ENCODE measurements around the gene CFAP97D1. TPM values are rescaled to one million over a fixed set of nuclear protein-coding genes. Genes with fewer than 3 reads are reported as not detected.
A peak's percentile ranks its signal among the peaks of the same experiment; 100 is the strongest.

CFAP97D1 gene
- total RNA-seq, 2 donors from 2014 or later = not detected

- no peak for TF ChIP-seq CTCF (IDR thresholded peaks at IDR 0.05)
- peaks cover 0 to 31% of the 10 kb centered on the region in 2 donors for H3K4me1 ChIP-seq
- peak overlapping the region; percentile 48 to 52 for H3K27ac ChIP-seq
- no peaks in the 10 kb centered on the region for H3K27me3 ChIP-seq
- DNase-seq (ENCODE audit: low spot score) = no peak
- peaks cover 92% of the 10 kb centered on the region for H3K36me3 ChIP-seq
- no peaks in the 10 kb centered on the region for H3K9me3 ChIP-seq
- no peak overlapping the region for H3K4me3 ChIP-seq
Observed at GRCh38 chr17:43817826-43818225, 37.6 kb downstream of the CFAP97D1 start.

GRCh38 chr17:43818966-43819365 lies 38.7 kb downstream of the CFAP97D1 start:
- no peak overlapping the region for H3K4me3 ChIP-seq
- peaks cover 81% of the 10 kb centered on the region for H3K36me3 ChIP-seq
- H3K9me3 ChIP-seq = no peaks in the 10 kb centered on the region
- peak overlapping the region in 1 of 2 donors; percentile 52 for H3K27ac ChIP-seq
- peaks cover 0 to 37% of the 10 kb centered on the region in 2 donors for H3K4me1 ChIP-seq
- DNase-seq (ENCODE audit: low spot score) = no peak
- no peak for TF ChIP-seq CTCF (IDR thresholded peaks at IDR 0.05)
- H3K27me3 ChIP-seq = no peaks in the 10 kb centered on the region

- no peak for TF ChIP-seq CTCF (IDR thresholded peaks at IDR 0.05)
- DNase-seq (ENCODE audit: low spot score) = no peak
- Histone ChIP-seq H3K9me3 (no peaks in the 10 kb centered on the region), H3K4me3 (no peak overlapping the region), H3K4me1 (peaks cover 0 to 52% of the 10 kb centered on the region in 2 donors), H3K27me3 (no peaks in the 10 kb centered on the region), H3K27ac (peak overlapping the region; percentile 91 to 96), H3K36me3 (peaks cover 77% of the 10 kb centered on the region)
Observed at GRCh38 chr17:43820759-43821158, 40.5 kb downstream of the CFAP97D1 start.

- DNase-seq (ENCODE audit: low spot score) = no peak
Observed at GRCh38 chr17:43822570-43823190, 42.4 kb downstream of the CFAP97D1 start.

GRCh38 chr17:43823350-43824084 lies 43.3 kb downstream of the CFAP97D1 start:
- Histone ChIP-seq H3K4me3 (no peak overlapping the region), H3K9me3 (no peaks in the 10 kb centered on the region), H3K27me3 (no peaks in the 10 kb centered on the region), H3K4me1 (peaks cover 0 to 50% of the 10 kb centered on the region in 2 donors), H3K36me3 (peaks cover 77% of the 10 kb centered on the region), H3K27ac (peak overlapping the region; percentile 91 to 96)
- TF ChIP-seq CTCF (IDR thresholded peaks at IDR 0.05) = no peak
- DNase-seq (ENCODE audit: low spot score) = peak; percentile 69

More at GRCh38 chr17:43822570-43823190, 42.4 kb downstream of the CFAP97D1 start:
- Histone ChIP-seq H3K36me3 (peaks cover 77% of the 10 kb centered on the region), H3K9me3 (no peaks in the 10 kb centered on the region), H3K4me1 (peaks cover 0 to 51% of the 10 kb centered on the region in 2 donors), H3K27ac (peak overlapping the region; percentile 91 to 96), H3K27me3 (no peaks in the 10 kb centered on the region), H3K4me3 (no peak overlapping the region)
- no peak for TF ChIP-seq CTCF (IDR thresholded peaks at IDR 0.05)
